Measurements from ENCODE around the gene CBFA2T2. TPM values are rescaled to one million over a fixed set of nuclear protein-coding genes. Genes with fewer than 3 reads are reported as not detected.
"Not testable (repeated sequence)": the region's sequence is repeated elsewhere in the genome, so short reads cannot be mapped to it uniquely, and the experiment has no call there.

Gene CBFA2T2
- total RNA-seq, 2 donors from 2014 or later, result 10.6 to 12.5 TPM

DNA sequence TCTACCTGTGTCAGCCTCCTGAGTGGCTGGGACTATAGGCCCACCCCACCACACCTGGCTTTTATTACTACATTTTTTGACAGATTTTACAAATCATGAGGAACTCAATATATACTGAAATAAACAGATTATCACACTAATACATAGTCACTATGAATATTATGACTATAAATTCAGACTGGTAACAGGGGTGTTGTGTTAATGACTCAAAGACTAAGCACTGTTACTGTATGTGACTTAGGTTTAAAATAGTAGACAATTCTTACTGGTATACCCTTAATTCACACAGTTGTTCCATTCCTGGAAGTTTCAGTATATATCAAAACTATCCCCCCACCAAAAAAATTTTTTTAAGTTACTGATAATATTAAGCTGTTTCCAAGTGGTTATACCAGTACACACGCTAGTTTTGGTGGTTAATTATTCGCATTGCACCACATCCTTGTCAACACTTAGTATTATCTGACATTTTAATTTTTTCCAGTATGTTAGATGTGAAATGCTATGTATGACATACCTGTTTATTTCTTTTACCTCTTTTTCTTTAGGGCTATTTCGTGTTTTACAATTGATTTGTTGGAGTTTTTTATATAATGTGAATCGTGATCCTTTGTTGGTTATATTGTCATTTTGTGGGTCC lies 137.8 kb downstream of the CBFA2T2 start:
- H3K9me3 ChIP-seq, result no peaks in the 10 kb centered on the region
- ATAC-seq (no peak), DNase-seq (no peak)
- H3K27ac ChIP-seq, result no peak overlapping the region
- peaks cover 0 to 17% of the 10 kb centered on the region in 2 donors for H3K36me3 ChIP-seq (replicated peaks in 1 of 2; ENCODE audit: insufficient read depth in 1 of 2, low read depth in 2 of 2)
- no peak for TF ChIP-seq CTCF (IDR thresholded peaks at IDR 0.05)
- TF ChIP-seq POLR2A (IDR thresholded peaks at IDR 0.05), result no peak
- no peaks in the 10 kb centered on the region for H3K4me1 ChIP-seq
- H3K27me3 ChIP-seq, result no peaks in the 10 kb centered on the region
- WGBS, 2 donors, result 96 to 98% methylated on average over 4 of the region's 4 CpGs
- no peak overlapping the region for H3K4me3 ChIP-seq
- intact Hi-C loops (cut with DNase I), result no loop called here

GRCh38 chr20:33629533-33629932 lies 139.6 kb downstream of the CBFA2T2 start:
- no peaks in the 10 kb centered on the region for H3K4me1 ChIP-seq
- H3K9me3 ChIP-seq, result no peaks in the 10 kb centered on the region
- TF ChIP-seq CTCF (IDR thresholded peaks at IDR 0.05) (no peak), POLR2A (IDR thresholded peaks at IDR 0.05) (no peak)
- WGBS, 2 donors, result 92 to 93% methylated on average over 10 of the region's 10 CpGs
- H3K36me3 ChIP-seq (replicated peaks in 1 of 2; ENCODE audit: insufficient read depth in 1 of 2, low read depth in 2 of 2), result peaks cover 0 to 10% of the 10 kb centered on the region in 2 donors
- no peaks in the 10 kb centered on the region for H3K27me3 ChIP-seq
- no peak overlapping the region for H3K27ac ChIP-seq
- intact Hi-C loops (cut with DNase I), result no loop called here
- no peak overlapping the region for H3K4me3 ChIP-seq
- ATAC-seq (no peak), DNase-seq (no peak)

DNA sequence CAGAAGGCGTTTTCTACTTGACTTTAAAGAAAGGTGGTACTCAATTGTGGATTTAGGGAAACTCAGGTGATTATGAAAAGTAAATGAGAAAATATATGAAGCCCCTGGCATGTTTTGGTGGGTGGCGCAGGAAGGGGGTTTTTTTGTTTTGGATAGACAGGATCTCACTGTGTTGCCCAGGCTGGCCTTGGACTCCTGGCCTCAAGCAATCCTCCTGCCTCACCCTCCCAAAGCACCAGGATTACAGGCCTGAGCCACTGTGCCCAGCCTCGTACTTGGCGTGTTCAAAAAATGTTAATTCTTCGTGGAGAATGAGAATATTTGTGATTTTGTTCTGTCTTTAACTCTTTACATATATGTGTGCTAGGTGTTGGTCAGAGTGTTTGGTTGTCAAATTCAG lies 140.1 kb downstream of the CBFA2T2 start:
- DNase-seq, result no peak
- intact Hi-C loops (cut with DNase I), result no loop called here
- Histone ChIP-seq H3K4me1 (no peaks in the 10 kb centered on the region), H3K36me3 (replicated peaks in 1 of 2; ENCODE audit: insufficient read depth in 1 of 2, low read depth in 2 of 2) (peaks cover 0 to 7% of the 10 kb centered on the region in 2 donors), H3K9me3 (no peaks in the 10 kb centered on the region), H3K27ac (no peak overlapping the region), H3K4me3 (no peak overlapping the region), H3K27me3 (no peaks in the 10 kb centered on the region)
- WGBS, 2 donors, result 88 to 96% methylated on average over 5 of the region's 5 CpGs
- TF ChIP-seq POLR2A (IDR thresholded peaks at IDR 0.05) (no peak), CTCF (IDR thresholded peaks at IDR 0.05) (no peak)
- no peak for ATAC-seq

- no peak for TF ChIP-seq CTCF (IDR thresholded peaks at IDR 0.05)
- no peak for TF ChIP-seq POLR2A (IDR thresholded peaks at IDR 0.05)
- WGBS, 2 donors, result 79 to 82% methylated on average over 4 of the region's 4 CpGs
- Histone ChIP-seq H3K36me3 (replicated peaks in 1 of 2; ENCODE audit: insufficient read depth in 1 of 2, low read depth in 2 of 2) (peaks cover 0 to 7% of the 10 kb centered on the region in 2 donors), H3K4me1 (no peaks in the 10 kb centered on the region), H3K27ac (no peak overlapping the region), H3K4me3 (no peak overlapping the region), H3K27me3 (no peaks in the 10 kb centered on the region), H3K9me3 (no peaks in the 10 kb centered on the region)
- no peak for DNase-seq
- no peak for ATAC-seq
- intact Hi-C loops (cut with DNase I), result no loop called here
Observed at GRCh38 chr20:33630507-33630906, 140.6 kb downstream of the CBFA2T2 start.

- intact Hi-C loops (cut with DNase I); ATAC-seq; DNase-seq; H3K4me3 ChIP-seq; H3K27me3 ChIP-seq; H3K27ac ChIP-seq; H3K9me3 ChIP-seq; H3K4me1 ChIP-seq; H3K36me3 ChIP-seq (replicated peaks in 1 of 2; ENCODE audit: insufficient read depth in 1 of 2, low read depth in 2 of 2): not testable (repeated sequence)
- 80 to 82% methylated on average over 4 of the region's 4 CpGs for whole genome bisulfite sequencing, 2 donors
Observed at GRCh38 chr20:33631910-33632309, 142.0 kb downstream of the CBFA2T2 start.
